Mesendoderm (in vitro differentiated cells): ENCODE data around the gene HDAC3.

Experiments used
- DNase-seq: peaks from one replicate; pipeline ENCODE4 v3.0.0; 2013
- H2AK5ac ChIP-seq: 2 replicates; pipeline ENCODE4 v1.6.1; 2013; ENCODE audit warnings: low read length, inconsistent platforms
- H2BK120ac ChIP-seq: 2 replicates; pipeline ENCODE4 v1.6.1; 2013; ENCODE audit warnings: low read depth, mild to moderate bottlenecking, low read length, moderate library complexity, mixed read lengths
- H2BK15ac ChIP-seq: replicated peaks from 2 replicates; pipeline ENCODE4 v1.6.1; 2013; ENCODE audit warnings: low read depth, mild to moderate bottlenecking, moderate library complexity
- H2BK5ac ChIP-seq: 2 replicates; pipeline ENCODE4 v1.6.1; 2013; ENCODE audit warnings: low read length, inconsistent platforms
- H3K18ac ChIP-seq: 2 replicates; pipeline ENCODE4 v1.6.1; 2013; ENCODE audit warnings: mild to moderate bottlenecking, low read length, mixed read lengths
- H3K23ac ChIP-seq: one replicate; pipeline ENCODE4 v1.6.1; 2013; ENCODE audit warnings: low read length
- H3K27ac ChIP-seq: 2 replicates; pipeline ENCODE4 v1.5.1; 2013; ENCODE audit warnings: low read depth, mild to moderate bottlenecking, inconsistent platforms, low read length, moderate library complexity
- H3K27me3 ChIP-seq: 2 replicates; pipeline ENCODE4 v1.6.1; 2013; ENCODE audit warnings: low read length, control low read depth, mild to moderate bottlenecking, inconsistent platforms; ENCODE audit not compliant: insufficient read depth, poor library complexity
- H3K36me3 ChIP-seq: 2 replicates; pipeline ENCODE4 v1.6.1; 2013; ENCODE audit warnings: low read length, inconsistent platforms; ENCODE audit not compliant: control insufficient read depth, insufficient read depth
- H3K4ac ChIP-seq: one replicate; pipeline ENCODE4 v1.6.1; 2013; ENCODE audit warnings: low read depth, mild to moderate bottlenecking, low read length, moderate library complexity
- H3K4me1 ChIP-seq: 2 replicates; pipeline ENCODE4 v1.6.1; 2013; ENCODE audit warnings: low read depth, low read length, inconsistent platforms; ENCODE audit not compliant: control insufficient read depth
- H3K4me2 ChIP-seq: 2 replicates; pipeline ENCODE4 v1.6.1; 2013; ENCODE audit warnings: low read length
- H3K4me3 ChIP-seq: 2 replicates; pipeline ENCODE4 v1.5.1; 2013; ENCODE audit warnings: mild to moderate bottlenecking, low read length
- H3K56ac ChIP-seq: one replicate; pipeline ENCODE4 v1.6.1; 2013; ENCODE audit warnings: low read length
- H3K79me1 ChIP-seq: 2 replicates; pipeline ENCODE4 v1.6.1; 2013; ENCODE audit warnings: low read length, inconsistent platforms
- H3K79me2 ChIP-seq: 2 replicates; pipeline ENCODE4 v1.6.1; 2013; ENCODE audit warnings: mild to moderate bottlenecking, low read length; ENCODE audit not compliant: control insufficient read depth, insufficient read depth
- H3K9ac ChIP-seq: 2 replicates; pipeline ENCODE4 v1.6.1; 2013; ENCODE audit warnings: low read length, inconsistent platforms
- H4K5ac ChIP-seq: one replicate; pipeline ENCODE4 v1.6.1; 2013; ENCODE audit warnings: low read length
- H4K8ac ChIP-seq: one replicate; pipeline ENCODE4 v1.6.1; 2013; ENCODE audit warnings: low read depth, mild to moderate bottlenecking, control low read depth, low read length, moderate library complexity
- WGBS: extraction: QIAGEN DNeasy Blood & Tissue Kit; methylation state at CpG from one replicate; pipeline ENCODE4 v1.1.7; 2013; ENCODE audit warnings: low lambda C conversion rate, missing lambda C conversion rate; ENCODE audit not compliant: insufficient coverage; ENCODE audit errors: extremely low coverage; 5-methylcytosine and 5-hydroxymethylcytosine counted together

HDAC3 gene

GRCh38 chr5:141609044-141609443 is 27.6 kb downstream of the HDAC3 start:
- Histone ChIP-seq H3K4me1 (peaks cover 2% of the 10 kb centered on the region), H3K23ac (no peak overlapping the region), H2BK15ac (no peak overlapping the region), H3K27ac (no peak overlapping the region), H3K36me3 (no peaks in the 10 kb centered on the region), H3K4ac (no peak overlapping the region), H3K56ac (no peak overlapping the region), H3K4me2 (no peak overlapping the region), H4K5ac (no peak overlapping the region), H2AK5ac (no peak overlapping the region), H3K18ac (no peak overlapping the region), H3K79me1 (peaks cover 3% of the 10 kb centered on the region), H3K79me2 (peaks cover 61% of the 10 kb centered on the region), H2BK5ac (no peak overlapping the region), H3K27me3 (no peaks in the 10 kb centered on the region), H4K8ac (no peak overlapping the region), H3K4me3 (no peak overlapping the region), H2BK120ac (no peak overlapping the region), H3K9ac (no peak overlapping the region)
- DNase-seq, result no peak
- WGBS, result no CpG with 5 or more reads among the region's 3 CpGs

GRCh38 chr5:141608557-141608956 is 28.1 kb downstream of the HDAC3 start:
- Histone ChIP-seq H3K9ac (no peak overlapping the region), H2BK5ac (no peak overlapping the region), H3K36me3 (no peaks in the 10 kb centered on the region), H3K27ac (no peak overlapping the region), H3K4me2 (no peak overlapping the region), H3K23ac (no peak overlapping the region), H3K79me2 (peaks cover 64% of the 10 kb centered on the region), H2BK120ac (no peak overlapping the region), H4K8ac (no peak overlapping the region), H4K5ac (no peak overlapping the region), H2BK15ac (no peak overlapping the region), H3K56ac (no peak overlapping the region), H3K79me1 (peaks cover 6% of the 10 kb centered on the region), H3K27me3 (no peaks in the 10 kb centered on the region), H3K4me3 (no peak overlapping the region), H3K4me1 (peaks cover 2% of the 10 kb centered on the region), H3K4ac (no peak overlapping the region), H2AK5ac (no peak overlapping the region), H3K18ac (no peak overlapping the region)
- no peak for DNase-seq
- no CpG with 5 or more reads among the region's 1 CpG for WGBS

- H3K4ac ChIP-seq, result no peak overlapping the region
- no peak overlapping the region for H3K4me2 ChIP-seq
- no peak overlapping the region for H2BK15ac ChIP-seq
- DNase-seq, result no peak
- H3K23ac ChIP-seq, result no peak overlapping the region
- H3K79me2 ChIP-seq, result peaks cover 60% of the 10 kb centered on the region
- H4K8ac ChIP-seq, result no peak overlapping the region
- no peak overlapping the region for H2BK5ac ChIP-seq
- no peak overlapping the region for H3K56ac ChIP-seq
- H3K27me3 ChIP-seq, result no peaks in the 10 kb centered on the region
- no peak overlapping the region for H3K4me3 ChIP-seq
- no peak overlapping the region for H2BK120ac ChIP-seq
- H3K4me1 ChIP-seq, result no peaks in the 10 kb centered on the region
- no peak overlapping the region for H2AK5ac ChIP-seq
- no peak overlapping the region for H3K27ac ChIP-seq
- no peak overlapping the region for H3K18ac ChIP-seq
- H4K5ac ChIP-seq, result no peak overlapping the region
- H3K9ac ChIP-seq, result no peak overlapping the region
- H3K79me1 ChIP-seq, result peaks cover 6% of the 10 kb centered on the region
- no CpG with 5 or more reads among the region's 2 CpGs for WGBS
- H3K36me3 ChIP-seq, result no peaks in the 10 kb centered on the region
Measured at GRCh38 chr5:141608046-141608445, 28.6 kb downstream of the HDAC3 start.

GRCh38 chr5:141605523-141606277 is 30.9 kb downstream of the HDAC3 start:
- Histone ChIP-seq H3K27me3 (no peaks in the 10 kb centered on the region), H3K9ac (no peak overlapping the region), H2AK5ac (no peak overlapping the region), H3K4me3 (no peak overlapping the region), H3K4me2 (no peak overlapping the region), H3K79me1 (peaks cover 8% of the 10 kb centered on the region), H3K27ac (no peak overlapping the region), H2BK120ac (no peak overlapping the region), H3K4ac (no peak overlapping the region), H4K5ac (no peak overlapping the region), H2BK15ac (no peak overlapping the region), H3K18ac (peak overlapping the region; percentile 18), H3K79me2 (peaks cover 52% of the 10 kb centered on the region), H2BK5ac (no peak overlapping the region), H4K8ac (no peak overlapping the region), H3K4me1 (no peaks in the 10 kb centered on the region), H3K36me3 (no peaks in the 10 kb centered on the region), H3K56ac (no peak overlapping the region), H3K23ac (no peak overlapping the region)
- no CpG with 5 or more reads among the region's 6 CpGs for WGBS
- no peak for DNase-seq

- H3K9ac ChIP-seq, result no peak overlapping the region
- no peaks in the 10 kb centered on the region for H3K4me1 ChIP-seq
- no peak overlapping the region for H2AK5ac ChIP-seq
- H3K18ac ChIP-seq, result no peak overlapping the region
- no peak overlapping the region for H4K5ac ChIP-seq
- H3K79me1 ChIP-seq, result peaks cover 12% of the 10 kb centered on the region
- H3K4me3 ChIP-seq, result no peak overlapping the region
- no peak overlapping the region for H2BK120ac ChIP-seq
- H3K4ac ChIP-seq, result no peak overlapping the region
- H3K23ac ChIP-seq, result no peak overlapping the region
- no peaks in the 10 kb centered on the region for H3K36me3 ChIP-seq
- no peak overlapping the region for H2BK15ac ChIP-seq
- peaks cover 55% of the 10 kb centered on the region for H3K79me2 ChIP-seq
- peak; percentile 95 for DNase-seq
- no peak overlapping the region for H2BK5ac ChIP-seq
- H4K8ac ChIP-seq, result no peak overlapping the region
- H3K27ac ChIP-seq, result no peak overlapping the region
- no peak overlapping the region for H3K4me2 ChIP-seq
- no peak overlapping the region for H3K56ac ChIP-seq
- no CpG with 5 or more reads among the region's 6 CpGs for WGBS
- no peaks in the 10 kb centered on the region for H3K27me3 ChIP-seq
Measured at GRCh38 chr5:141603923-141604717, 32.5 kb downstream of the HDAC3 start.
